Heart left ventricle (tissue), 16 donors: Measurements from ENCODE around the gene PCIF1. TPM values are rescaled to one million over a fixed set of nuclear protein-coding genes. Genes with fewer than 3 reads are reported as not detected.

ENCODE experiments used
- ATAC-seq, 4 donors: fragments of 200-7000 bp; cut with Tn5 transposase; one replicate each; pipeline ENCODE4 v1.9.1; 2020 to 2022; ENCODE audit warnings: moderate library complexity in 4 of 4, mild to moderate bottlenecking in 3 of 4, moderate number of reproducible peaks in 1 of 4
- DNase-seq, 5 donors: peaks; one replicate each; pipeline ENCODE4 v3.0.0-alpha.2; 2020
- H3K27ac ChIP-seq, 12 donors: fragments of 200-600 bp; sonication (generic) in 4 of 12; one replicate each; pipeline versions ENCODE4 v1.5.0 to v1.8.0; 2016 to 2022; ENCODE audit warnings: mild to moderate bottlenecking in 2 of 12
- H3K27me3 ChIP-seq, 9 donors: fragments of 200-600 bp; sonication (generic) in 2 of 9; one replicate each; pipeline versions ENCODE4 v1.5.1 to v1.8.0; 2016 to 2022; ENCODE audit warnings: mild to moderate bottlenecking in 3 of 9
- H3K36me3 ChIP-seq, 9 donors: fragments of 200-600 bp; sonication (generic) in 2 of 9; one replicate each; pipeline versions ENCODE4 v1.5.0 to v1.8.0; 2018 to 2022; ENCODE audit warnings: mild to moderate bottlenecking in 2 of 9
- H3K4me1 ChIP-seq, 12 donors: fragments of 200-600 bp; sonication (generic) in 4 of 12; one replicate each; pipeline versions ENCODE4 v1.5.0 to v1.8.0; 2016 to 2022; ENCODE audit warnings: mild to moderate bottlenecking in 3 of 12
- H3K4me3 ChIP-seq, 12 donors: fragments of 200-600 bp; sonication (generic) in 4 of 12; one replicate each; pipeline versions ENCODE4 v1.5.0 to v1.8.0; 2017 to 2022; ENCODE audit warnings: mild to moderate bottlenecking in 9 of 12, moderate library complexity in 4 of 12
- H3K9me3 ChIP-seq, 12 donors: fragments of 200-600 bp; sonication (generic) in 4 of 12; one replicate each; pipeline versions ENCODE4 v1.5.0 to v1.8.0; 2016 to 2022; ENCODE audit warnings: mild to moderate bottlenecking in 1 of 12
- CTCF ChIP-seq, 12 donors: fragments of 200-600 bp; sonication (generic) in 4 of 12; IDR thresholded peaks; one replicate each; pipeline versions ENCODE4 v1.5.0 to v1.8.0; 2018 to 2022; ENCODE audit warnings: antibody characterized with exemption in 12 of 12, mild to moderate bottlenecking in 5 of 12
- POLR2A ChIP-seq, 2 donors: fragments of 450-650 bp; IDR thresholded peaks; one replicate each; pipeline ENCODE4 v1.6.1; 2017; ENCODE audit warnings: antibody characterized with exemption in 2 of 2, mild to moderate bottlenecking in 2 of 2, moderate library complexity in 2 of 2
- WGBS, 4 donors: extraction: QIAGEN DNeasy Blood & Tissue Kit in 2 of 4; methylation state at CpG; one replicate each; pipeline versions ENCODE4 v1.1.5 to v1.1.7; 2013 to 2018; 5-methylcytosine and 5-hydroxymethylcytosine counted together
- intact Hi-C, 10 donors: fragments of 100-400 bp; cut with DNase I; formaldehyde crosslinking; loops; one replicate each; pipeline versions ENCODE4 v1.11.1 to v1.14.2; 2022
- polyA plus RNA-seq, 2 donors: library from polyadenylated mRNA; stranded (reverse); fragments of 200-250 nt; gene quantifications; one replicate each; pipeline ENCODE4 v1.2.3, GENCODE V29; 2013
- total RNA-seq, 9 donors: library from RNA; depleted of rRNA in 2 of 9; stranded (reverse); fragments of >200 nt in 2 of 9; fragmentation: NEBNext Ultra II Directional in 3 of 9; extraction: Animal tissue kit (Norgen Biotek cat#: 25700) in 3 of 9; gene quantifications; one replicate each; pipeline versions ENCODE4 v1.1.0 to v1.2.4, GENCODE V29; 2016 to 2023
- donor health status: ischemic (EF 13 %, LVEDD 7.1; RV severe dilation, severe dysfunction).
- donor health status: healthy with polysubstance abuse.
- donor health status: DM: no; HTN: yes; CAD: no.
- donor health status: DM: no; HTN: no; CAD: no.
- donor health status: ischemic (EF 25% LVEDD 6.9; RV normal size, moderate dysfunction).
- donor health status: ischemic (EF 25% LVEDD 5.7; RV mildly dilated, moderate dysfunction).
- donor health status: healthy.
- donor health status: DM: yes; HTN: yes; CAD: no.
- donor health status: ischemic (EF 35%, LVEDD 5.7; RV mildly dilated, moderate dysfunction).
- donor health status: nonischemic (EF 11% LVEDD 7.7; RV severe dilation, severe dysfunction).
- donor health status: DM: yes; HTN: yes; CAD: no.
- donor health status: PGD.
- donor health status: ischemic (EF 29% LVEDD 5.4; RV normal size, mild dysfunction).
- donor health status: nonischemic (EF 23%, LVEDD 6.1; RV moderate dilation, normal function).

PCIF1 gene
- total and polyA plus RNA-seq, 11 donors, result 17.5 to 40.2 (median 28.2) TPM

DNA sequence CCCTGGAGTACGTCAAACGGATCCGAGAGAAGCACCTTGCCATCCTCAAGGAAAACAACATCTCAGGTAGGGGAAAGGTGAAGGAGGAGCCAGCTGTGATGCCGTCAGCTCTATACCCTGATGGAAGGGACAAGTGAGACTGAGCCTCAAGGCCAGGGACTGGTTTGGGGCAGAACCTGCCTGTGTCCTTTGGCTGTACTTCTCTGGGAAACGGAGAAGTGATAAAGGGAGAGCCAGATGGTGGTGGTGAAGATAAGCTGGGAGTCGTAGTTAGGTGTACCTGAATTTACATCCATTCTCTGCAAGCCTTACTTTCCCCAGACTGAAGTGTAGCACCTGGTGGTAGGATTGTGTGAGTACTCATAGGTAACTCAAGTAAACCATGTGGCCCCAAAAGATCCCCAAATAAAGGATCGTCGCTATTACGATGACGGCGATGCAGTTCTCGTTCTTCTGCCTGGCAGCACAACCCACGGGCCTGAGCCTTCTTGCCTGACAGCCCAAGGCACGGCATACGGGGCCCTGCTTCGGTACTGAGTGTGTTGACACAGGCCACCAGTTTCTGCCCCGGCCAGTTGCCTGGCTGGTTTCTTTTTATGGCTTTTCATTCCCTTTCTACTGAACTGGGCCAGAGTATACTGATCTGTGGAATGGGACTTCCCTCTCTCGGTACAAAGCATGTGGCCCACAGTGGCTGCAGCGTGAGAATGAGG is 10.6 kb downstream of the PCIF1 start:
- DNase-seq, result no peak
- Histone ChIP-seq H3K27me3 (no peaks in the 10 kb centered on the region), H3K4me3 (no peak overlapping the region), H3K4me1 (peaks cover 0 to 39% (median 0%) of the 10 kb centered on the region in 12 donors), H3K9me3 (no peaks in the 10 kb centered on the region), H3K27ac (peak overlapping the region in 1 of 12 donors; percentile 81), H3K36me3 (peaks cover 2 to 100% (median 98%) of the 10 kb centered on the region in 9 donors)
- intact Hi-C loops, result no loop called here
- no peak for ATAC-seq
- TF ChIP-seq CTCF (IDR thresholded peaks at IDR 0.05) (no peak), POLR2A (IDR thresholded peaks at IDR 0.05) (no peak)
- 79 to 88% (median 87%) methylated on average over 18 to 19 of the region's 19 CpGs for WGBS, 4 donors

- Histone ChIP-seq H3K4me3 (no peak overlapping the region), H3K4me1 (peaks cover 0 to 39% (median 0%) of the 10 kb centered on the region in 12 donors), H3K27ac (peak overlapping the region in 4 of 12 donors; percentile 18 to 81 (median 37)), H3K9me3 (no peaks in the 10 kb centered on the region), H3K27me3 (no peaks in the 10 kb centered on the region), H3K36me3 (peaks cover 2 to 100% (median 98%) of the 10 kb centered on the region in 9 donors)
- intact Hi-C loops, result no loop called here
- TF ChIP-seq POLR2A (IDR thresholded peaks at IDR 0.05) (no peak), CTCF (IDR thresholded peaks at IDR 0.05) (no peak)
- 83 to 90% (median 87%) methylated on average over 6 to 13 of the region's 13 CpGs for WGBS, 4 donors
- DNase-seq, result no peak
- peak in 1 of 4 donors; percentile 4 for ATAC-seq
Measured at GRCh38 chr20:45945678-45946148, 11.2 kb downstream of the PCIF1 start.

GRCh38 chr20:45946149-45946970 is 11.9 kb downstream of the PCIF1 start:
- Histone ChIP-seq H3K4me1 (peaks cover 0 to 39% (median 0%) of the 10 kb centered on the region in 12 donors), H3K4me3 (no peak overlapping the region), H3K27me3 (no peaks in the 10 kb centered on the region), H3K36me3 (peaks cover 2 to 100% (median 98%) of the 10 kb centered on the region in 9 donors), H3K27ac (peak overlapping the region in 6 of 12 donors; percentile 1 to 81 (median 27)), H3K9me3 (no peaks in the 10 kb centered on the region)
- intact Hi-C loops, result no loop called here
- TF ChIP-seq CTCF (IDR thresholded peaks at IDR 0.05) (no peak), POLR2A (IDR thresholded peaks at IDR 0.05) (no peak)
- peak in 3 of 5 donors; percentile 50 to 66 (median 62) for DNase-seq
- peak in 3 of 4 donors; percentile 41 to 56 (median 49) for ATAC-seq
- WGBS, 4 donors, result 74 to 86% (median 81%) methylated on average over 14 to 20 of the region's 20 CpGs
